HG03575 (cell line): ENCODE data around the gene ZNF200.

Experiments used
- ATAC-seq: cut with Tn5 transposase; IDR thresholded peaks from one replicate; pipeline ENCODE4 v1.9.1; 2021; ENCODE audit not compliant: unreplicated experiment, insufficient number of reproducible peaks, low FRiP score; ENCODE audit errors: extremely low read depth

ZNF200 gene

GRCh38 chr16:3256146-3256865 lies 21.3 kb upstream of the ZNF200 start, which contains the start of gene MEFV:
Gene MEFV (minus strand): TSS chr16:3256633. CDS start chr16:3256587, 46 bp downstream.
- ATAC-seq: no peak

GRCh38 chr16:3254309-3254708 lies 19.4 kb upstream of the ZNF200 start:
- no peak for ATAC-seq

GRCh38 chr16:3252967-3253366 lies 18.0 kb upstream of the ZNF200 start:
- no peak for ATAC-seq

GRCh38 chr16:3249451-3249850 lies 14.5 kb upstream of the ZNF200 start:
- ATAC-seq: no peak

GRCh38 chr16:3249020-3249419 lies 14.1 kb upstream of the ZNF200 start:
- no peak for ATAC-seq

- ATAC-seq: no peak
These were observed 13.6 kb upstream of the ZNF200 start for GRCh38 chr16:3248596-3248995.

GRCh38 chr16:3246876-3247275 lies 11.9 kb upstream of the ZNF200 start:
- no peak for ATAC-seq

- ATAC-seq: no peak
These were observed 11.0 kb upstream of the ZNF200 start for GRCh38 chr16:3246002-3246401.

- ATAC-seq: no peak
These were observed 8.9 kb upstream of the ZNF200 start for GRCh38 chr16:3243882-3244281.

- no peak for ATAC-seq
These were observed 7.8 kb upstream of the ZNF200 start for GRCh38 chr16:3242709-3243108.

GRCh38 chr16:3241761-3242160 lies 6.8 kb upstream of the ZNF200 start:
- no peak for ATAC-seq

- ATAC-seq: no peak
These were observed 1.1 kb upstream of the ZNF200 start for GRCh38 chr16:3235856-3236669.

GRCh38 chr16:3234543-3234856 lies 458 bp downstream of the ZNF200 start:
- no peak for ATAC-seq

GRCh38 chr16:3223913-3224515 lies 10.9 kb downstream of the ZNF200 start:
- no peak for ATAC-seq

GRCh38 chr16:3220839-3221238 lies 14.1 kb downstream of the ZNF200 start:
- no peak for ATAC-seq

GRCh38 chr16:3216263-3216640 lies 18.7 kb downstream of the ZNF200 start:
- ATAC-seq: no peak

GRCh38 chr16:3215601-3216262 lies 19.2 kb downstream of the ZNF200 start:
- ATAC-seq: no peak

- ATAC-seq: no peak
These were observed 19.9 kb downstream of the ZNF200 start for GRCh38 chr16:3214904-3215600.

- ATAC-seq: no peak
These were observed 22.4 kb downstream of the ZNF200 start for GRCh38 chr16:3212567-3212966.
